HG02840 (cell line): ENCODE measurements around the gene LHB.

Experiments
- ATAC-seq: cut with Tn5 transposase; IDR thresholded peaks from one replicate; pipeline ENCODE4 v1.9.1; 2021; ENCODE audit warnings: mild to moderate bottlenecking, moderate library complexity, moderate number of reproducible peaks; ENCODE audit not compliant: unreplicated experiment, low FRiP score

The LHB gene

GRCh38 chr19:48986211-48986610 lies 30.7 kb downstream of the LHB start:
- no peak for ATAC-seq

GRCh38 chr19:48985711-48986110 lies 31.2 kb downstream of the LHB start:
- ATAC-seq = no peak

GRCh38 chr19:48982280-48982679 lies 34.6 kb downstream of the LHB start:
- ATAC-seq = no peak

GRCh38 chr19:48977061-48977460 lies 39.8 kb downstream of the LHB start:
- ATAC-seq = no peak

- no peak for ATAC-seq
These were observed 40.7 kb downstream of the LHB start for GRCh38 chr19:48975947-48976847.

GRCh38 chr19:48970923-48971395 lies 45.9 kb downstream of the LHB start:
- ATAC-seq = no peak

GRCh38 chr19:48970139-48970766 lies 46.6 kb downstream of the LHB start:
- no peak for ATAC-seq

GRCh38 chr19:48969276-48970138 lies 47.4 kb downstream of the LHB start:
- ATAC-seq = no peak

- ATAC-seq = no peak
These were observed 48.1 kb downstream of the LHB start for GRCh38 chr19:48968813-48969218.

- no peak for ATAC-seq
These were observed 48.7 kb downstream of the LHB start for GRCh38 chr19:48968179-48968661.

GRCh38 chr19:48967346-48968178 lies 49.3 kb downstream of the LHB start:
- ATAC-seq = no peak

GRCh38 chr19:48966541-48967345 lies 50.1 kb downstream of the LHB start:
- ATAC-seq = no peak
